HS-5 (cell line): ENCODE data around the gene OPN1SW.

Source experiments
- DNase-seq: peaks from one replicate; pipeline ENCODE4 v3.0.0-alpha.2; 2012; ENCODE audit warnings: low read depth

The OPN1SW gene, protein sequence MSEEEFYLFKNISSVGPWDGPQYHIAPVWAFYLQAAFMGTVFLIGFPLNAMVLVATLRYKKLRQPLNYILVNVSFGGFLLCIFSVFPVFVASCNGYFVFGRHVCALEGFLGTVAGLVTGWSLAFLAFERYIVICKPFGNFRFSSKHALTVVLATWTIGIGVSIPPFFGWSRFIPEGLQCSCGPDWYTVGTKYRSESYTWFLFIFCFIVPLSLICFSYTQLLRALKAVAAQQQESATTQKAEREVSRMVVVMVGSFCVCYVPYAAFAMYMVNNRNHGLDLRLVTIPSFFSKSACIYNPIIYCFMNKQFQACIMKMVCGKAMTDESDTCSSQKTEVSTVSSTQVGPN

DNA sequence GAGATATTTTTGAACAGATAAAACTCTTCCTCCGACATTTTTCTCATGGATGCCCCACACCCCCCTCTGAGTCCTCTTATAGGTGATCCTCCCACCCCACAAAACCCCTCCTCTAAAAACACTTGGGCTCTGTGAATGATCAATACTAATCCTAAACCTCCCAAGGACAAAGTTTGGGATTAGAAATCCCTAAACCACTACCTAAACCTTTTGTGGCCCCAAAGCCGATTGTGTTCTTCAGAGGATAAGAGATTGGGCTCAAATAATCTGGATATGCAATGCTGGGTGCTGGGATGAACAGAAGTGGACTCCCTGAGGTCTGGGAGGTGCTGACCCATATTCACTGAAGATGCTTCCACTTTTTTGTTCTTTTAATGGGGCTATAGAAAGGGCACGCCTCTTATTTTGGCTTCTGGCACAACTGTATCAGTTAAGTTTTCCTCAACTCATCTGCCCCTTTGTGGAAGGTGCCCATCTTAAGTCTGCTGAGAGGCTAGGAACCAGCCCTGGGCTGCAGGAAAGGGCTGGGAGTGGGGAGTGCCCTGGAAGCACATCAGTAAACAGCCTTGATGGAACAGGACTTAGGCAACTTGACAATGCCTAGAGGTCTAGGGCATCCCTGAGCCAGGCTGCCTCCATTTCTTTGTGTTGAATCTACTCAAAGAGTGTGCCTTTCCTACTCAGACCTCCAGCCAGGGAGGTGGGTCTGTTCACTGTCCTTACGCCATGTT is at the start of gene OPN1SW:
Gene OPN1SW (minus strand): TSS at position 51 of the 731 bp plus-strand sequence. CDS start 13 bp downstream, at position 38.
- DNase-seq: no peak

DNA sequence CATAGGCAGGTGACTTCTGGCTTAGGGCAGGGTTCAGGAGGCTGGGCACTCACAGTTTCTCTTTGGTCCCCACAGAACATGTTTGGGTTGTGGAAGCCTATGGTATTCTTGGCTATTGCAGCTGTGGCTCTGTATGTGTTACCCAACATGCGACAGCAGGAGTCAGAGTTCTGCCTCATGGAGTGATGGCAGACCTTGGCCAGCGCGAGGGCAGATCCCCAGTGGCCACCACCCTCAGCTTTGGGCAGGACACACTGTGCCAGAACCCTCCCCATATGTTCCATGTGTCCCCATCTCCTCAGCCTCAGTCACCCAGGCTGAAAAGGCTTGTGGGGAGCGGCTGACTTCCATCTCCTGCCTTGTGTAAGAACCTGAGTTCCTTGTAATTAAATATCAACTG is 46.1 kb upstream of the OPN1SW start:
- no peak for DNase-seq

DNA sequence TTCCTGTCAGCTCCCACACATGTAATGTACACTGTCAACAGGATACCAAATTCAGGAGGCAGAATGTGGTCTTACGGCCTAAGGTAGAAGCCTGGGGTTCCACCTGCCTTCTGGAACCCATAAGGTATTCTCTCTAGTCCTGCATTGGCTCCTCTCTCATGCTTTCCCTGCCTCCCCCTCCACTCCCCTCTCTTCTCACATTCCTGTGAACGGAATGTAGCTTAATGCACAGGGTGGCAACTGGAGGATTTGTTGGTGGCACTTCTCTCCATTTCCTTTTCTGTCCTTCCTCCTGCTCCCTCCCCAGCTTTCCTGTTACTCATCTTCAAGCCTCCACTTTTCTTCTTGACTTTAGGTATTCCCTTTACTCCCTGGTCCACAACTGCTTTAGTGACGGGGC is 43.1 kb upstream of the OPN1SW start:
- no peak for DNase-seq

DNA sequence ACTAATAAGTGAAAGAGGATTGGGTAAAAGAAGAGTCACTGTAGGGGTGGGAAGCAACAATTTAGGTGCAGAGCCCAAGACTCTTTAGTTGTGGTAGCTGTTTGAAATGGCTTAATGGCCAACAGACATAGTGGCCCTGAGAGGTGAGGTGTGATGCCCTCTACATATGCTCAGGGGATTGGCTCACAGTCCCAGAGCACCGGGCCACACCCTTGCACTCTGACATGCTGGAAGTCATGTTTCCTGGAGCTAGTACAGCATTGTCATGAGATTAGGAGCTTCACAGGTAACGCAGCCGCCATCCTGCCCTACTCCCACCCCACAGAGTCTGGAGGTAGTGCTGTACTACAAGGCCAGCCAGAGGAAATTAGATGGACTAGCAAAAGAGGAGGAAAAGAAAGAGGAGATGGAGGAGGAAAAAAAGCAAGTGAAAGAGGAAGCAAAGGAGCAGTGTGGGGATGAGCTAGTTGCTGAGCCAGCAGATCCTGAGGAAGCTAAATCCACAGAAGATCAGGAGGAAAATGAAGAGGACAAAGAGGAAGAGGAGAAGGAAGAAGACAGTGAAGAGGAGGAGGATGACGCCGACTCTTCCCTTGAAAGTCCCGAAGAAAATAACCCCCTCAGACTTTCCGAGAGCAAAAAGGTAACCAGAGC is 39.8 kb upstream of the OPN1SW start:
- no peak for DNase-seq

DNA sequence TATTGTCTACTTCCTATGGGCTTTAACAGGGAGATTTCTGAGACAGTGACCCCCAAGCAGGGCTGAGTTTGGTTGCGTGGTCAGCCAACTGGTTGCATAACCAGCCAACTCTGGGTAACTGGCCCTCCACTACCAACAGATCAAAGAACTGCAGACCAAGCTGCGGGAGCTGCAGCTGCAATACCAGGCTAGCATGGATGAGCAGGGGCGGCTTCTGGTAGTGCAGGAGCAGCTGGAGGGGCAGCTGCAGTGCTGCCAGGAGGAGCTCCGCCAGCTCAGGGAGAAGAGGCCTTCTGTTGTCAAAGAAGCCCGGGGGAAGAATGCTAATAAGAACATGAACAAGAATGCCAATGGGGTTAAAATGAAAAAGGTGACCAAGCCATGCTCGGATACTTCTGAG is 38.9 kb upstream of the OPN1SW start:
- no peak for DNase-seq

DNA sequence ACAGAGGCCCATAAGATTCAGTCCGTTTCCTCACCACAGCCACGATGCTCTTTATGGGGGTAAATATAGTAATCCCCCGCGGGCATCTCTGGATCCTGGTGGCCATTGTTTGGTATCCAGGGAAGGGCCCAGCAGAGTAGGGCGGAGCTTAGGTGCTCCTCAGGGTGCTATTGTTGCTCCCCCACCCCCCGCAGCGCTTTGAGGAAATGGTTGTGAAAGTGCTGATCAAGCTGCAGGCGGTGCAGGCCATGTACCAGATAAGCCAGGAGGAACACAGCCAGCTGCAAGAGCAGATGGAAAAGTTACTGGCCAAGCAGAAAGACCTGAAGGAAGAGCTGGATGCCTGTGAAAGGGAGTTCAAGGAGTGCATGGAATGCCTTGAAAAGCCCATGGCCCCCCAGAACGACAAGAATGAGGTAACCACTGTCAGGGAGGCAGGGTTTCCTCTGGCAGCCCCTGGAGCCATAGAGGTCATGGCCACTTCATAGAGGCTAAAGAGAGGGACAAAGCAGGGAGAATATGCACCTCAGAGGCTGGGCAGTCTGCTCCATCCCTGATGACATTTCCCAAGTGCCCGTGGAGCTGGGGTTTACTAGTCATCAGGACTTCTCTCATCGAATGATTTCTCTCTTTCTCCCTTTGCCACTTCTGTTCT is 37.0 kb upstream of the OPN1SW start:
- DNase-seq: no peak

DNA sequence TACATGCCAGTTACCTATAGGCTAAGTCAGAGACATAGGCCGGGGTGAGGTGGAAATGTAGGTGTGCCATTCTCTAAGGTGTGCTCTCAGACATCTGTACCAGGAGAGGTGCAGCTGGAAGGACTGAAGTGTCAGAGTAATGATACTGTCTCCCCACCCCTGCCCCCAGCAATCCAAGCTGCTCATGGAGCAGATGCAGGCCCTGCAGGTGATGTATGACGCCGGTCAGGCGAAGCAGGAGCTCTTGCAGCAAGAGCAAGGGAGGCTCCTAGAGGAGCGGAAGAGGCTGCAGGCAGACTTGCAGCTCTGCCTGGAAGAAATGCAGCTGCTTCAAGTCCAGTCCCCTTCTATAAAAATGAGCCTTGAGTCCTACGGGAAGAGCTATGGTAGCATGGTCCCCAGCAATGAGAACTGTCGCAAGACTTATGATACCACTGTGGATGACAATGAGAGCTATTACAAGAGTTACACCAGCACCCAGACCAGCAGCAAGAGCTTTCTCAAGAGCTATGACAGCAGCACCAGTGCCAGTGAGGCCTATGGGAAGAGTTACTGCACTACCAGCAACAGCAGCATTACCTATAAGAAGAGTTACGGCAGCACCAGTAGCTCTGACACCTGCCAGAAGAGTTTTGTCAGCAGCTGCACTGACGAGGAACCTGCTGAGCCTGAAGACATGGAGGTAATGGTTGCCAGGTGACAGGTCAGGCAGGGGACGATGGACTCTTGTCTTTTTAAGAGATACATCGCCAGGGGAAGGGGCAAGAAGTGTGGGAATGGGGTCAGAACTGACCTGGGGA is 36.2 kb upstream of the OPN1SW start:
- DNase-seq: no peak

DNA sequence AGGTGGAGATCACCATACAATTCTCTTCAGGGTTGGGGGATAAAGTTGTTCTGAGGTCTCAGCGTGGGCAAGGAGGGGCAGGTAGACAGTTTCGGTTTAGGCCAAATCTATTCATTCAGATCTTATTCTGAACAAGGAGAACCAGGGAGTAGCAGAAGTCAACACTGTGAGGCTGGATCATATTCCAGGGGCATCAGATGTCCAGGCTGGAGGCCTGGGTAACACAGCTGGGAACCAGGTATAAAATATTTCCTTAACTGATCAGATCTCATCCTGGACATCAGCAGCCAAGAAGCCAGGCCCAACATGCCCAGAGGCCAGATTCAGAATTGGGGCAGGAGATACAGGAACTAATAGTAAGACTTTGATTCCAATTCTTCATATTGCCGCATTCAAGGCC is 35.4 kb upstream of the OPN1SW start:
- no peak for DNase-seq

DNA sequence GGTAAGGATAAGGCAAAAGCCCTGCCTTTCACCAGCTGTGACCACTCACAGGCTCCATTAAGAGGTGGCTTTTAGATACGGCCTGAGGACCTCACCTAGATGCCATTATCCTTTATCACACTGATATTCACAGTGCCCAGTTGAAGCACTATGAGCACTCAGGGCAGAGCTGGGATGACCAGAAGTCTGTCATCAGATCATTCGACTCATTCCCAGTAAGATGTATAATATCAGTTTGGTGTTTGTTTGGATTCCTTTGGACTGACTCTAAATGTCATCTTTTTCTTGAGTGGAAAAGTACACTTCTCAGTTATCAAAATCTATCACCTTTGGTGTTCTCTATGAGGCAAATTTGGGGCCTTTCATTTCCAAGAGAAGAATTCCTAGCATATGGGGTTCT is 34.9 kb upstream of the OPN1SW start:
- DNase-seq: no peak

DNA sequence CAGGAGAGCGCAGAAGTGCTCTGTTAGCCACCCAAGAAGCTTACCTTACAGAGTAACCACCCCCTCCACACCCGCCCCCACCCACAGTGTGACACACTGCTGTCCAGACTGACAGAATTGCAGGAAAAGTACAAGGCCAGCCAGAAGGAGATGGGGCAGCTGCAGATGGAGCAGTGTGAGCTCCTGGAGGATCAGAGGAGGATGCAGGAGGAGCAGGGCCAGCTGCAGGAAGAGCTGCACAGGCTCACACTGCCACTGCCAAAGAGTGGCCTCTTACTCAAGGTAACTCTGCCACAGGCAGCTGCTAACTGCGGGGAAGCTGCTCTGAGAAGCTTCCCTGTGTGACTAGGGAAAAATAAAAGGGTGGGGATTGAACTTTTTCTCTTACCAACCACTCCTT is 33.8 kb upstream of the OPN1SW start:
- DNase-seq: no peak

DNA sequence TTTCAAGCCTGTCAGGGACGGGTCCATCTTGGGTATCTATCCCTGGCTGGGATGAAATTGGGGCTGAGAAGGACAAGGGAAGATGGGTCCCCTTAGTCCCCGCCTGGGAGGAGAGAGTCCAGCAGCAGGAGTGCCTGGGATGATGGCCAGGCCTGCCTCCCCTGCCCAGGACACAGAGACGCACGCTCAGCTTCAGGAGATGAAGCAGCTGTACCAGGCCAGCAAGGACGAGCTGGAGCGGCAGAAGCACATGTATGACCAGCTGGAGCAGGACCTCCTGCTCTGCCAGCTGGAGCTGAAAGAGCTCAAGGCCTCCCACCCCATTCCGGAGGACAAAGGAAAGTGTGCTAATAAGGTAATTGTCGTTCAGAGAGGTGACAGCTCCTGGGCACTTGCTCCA is 31.6 kb upstream of the OPN1SW start:
- no peak for DNase-seq

DNA sequence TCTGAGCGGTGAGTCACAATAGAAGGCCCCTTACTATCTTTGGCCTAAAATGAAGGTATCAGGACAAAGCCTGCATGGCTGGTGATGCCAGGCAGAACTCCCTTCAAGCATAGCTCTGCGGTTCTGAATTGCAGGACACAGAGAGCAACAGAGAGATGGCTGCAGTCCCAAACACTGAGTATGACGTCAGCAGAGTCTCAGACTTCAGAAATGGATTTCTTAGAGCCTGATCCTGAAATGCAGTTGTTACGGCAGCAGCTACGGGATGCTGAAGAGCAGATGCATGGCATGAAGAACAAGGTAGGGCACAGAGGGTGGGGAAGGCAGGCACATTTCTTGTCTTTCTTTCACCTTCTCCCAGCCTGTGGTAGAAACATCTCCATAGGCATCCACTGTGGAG is 29.6 kb upstream of the OPN1SW start:
- no peak for DNase-seq

DNA sequence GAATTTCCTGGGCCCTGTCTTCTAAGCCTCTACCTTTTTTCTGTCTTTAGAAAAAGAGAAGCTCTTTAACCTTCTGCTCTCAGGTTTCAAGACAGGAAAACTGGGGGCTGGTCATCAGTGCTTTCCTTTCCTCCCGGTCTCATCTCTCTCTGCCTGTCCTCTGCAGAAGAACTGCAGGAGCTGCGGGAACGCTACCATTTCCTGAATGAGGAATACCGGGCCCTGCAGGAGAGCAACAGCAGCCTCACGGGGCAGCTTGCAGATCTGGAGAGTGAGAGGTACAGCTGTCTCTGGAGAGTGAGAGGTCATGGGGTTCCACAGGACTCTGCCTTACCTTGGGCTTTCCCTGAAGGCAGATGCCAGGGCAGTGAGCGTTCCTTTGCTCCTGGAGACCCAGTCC is 28.9 kb upstream of the OPN1SW start:
- DNase-seq: no peak

DNA sequence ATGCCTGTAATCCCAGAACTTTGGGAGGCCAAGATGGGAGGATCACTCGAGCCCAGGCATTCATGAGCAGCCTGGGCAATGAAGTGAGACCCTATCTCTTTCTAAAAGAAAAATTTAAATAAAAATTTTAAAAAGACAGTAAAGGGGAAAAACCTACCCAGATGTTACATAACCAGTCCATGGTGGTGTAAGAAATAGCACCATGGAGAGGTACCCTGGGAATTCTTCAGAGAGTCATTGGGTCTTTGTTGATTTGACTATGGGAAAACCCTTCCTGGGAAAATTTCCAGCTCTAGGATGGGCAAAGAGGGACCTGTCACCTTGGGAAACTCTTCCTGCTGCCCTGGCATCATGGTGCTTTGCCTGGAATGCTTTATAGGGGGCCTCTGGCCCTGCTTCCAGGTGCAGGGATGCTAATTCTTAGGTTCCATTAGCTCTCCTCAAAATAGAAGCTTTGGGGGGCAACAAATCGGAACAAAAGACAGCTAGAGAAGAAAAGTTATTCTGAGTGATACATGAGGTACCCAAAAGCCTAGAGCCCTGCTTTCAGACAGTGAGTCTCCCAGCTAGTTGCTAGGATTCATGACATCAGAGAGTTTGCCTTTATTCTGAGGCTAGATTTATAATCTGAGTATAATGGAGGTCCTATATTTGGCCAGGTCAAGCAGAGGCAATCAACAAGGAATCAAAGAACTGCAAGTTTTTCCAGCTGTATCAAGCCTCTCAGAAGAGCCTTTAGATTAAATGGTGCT is 26.2 kb upstream of the OPN1SW start:
- DNase-seq: no peak

DNA sequence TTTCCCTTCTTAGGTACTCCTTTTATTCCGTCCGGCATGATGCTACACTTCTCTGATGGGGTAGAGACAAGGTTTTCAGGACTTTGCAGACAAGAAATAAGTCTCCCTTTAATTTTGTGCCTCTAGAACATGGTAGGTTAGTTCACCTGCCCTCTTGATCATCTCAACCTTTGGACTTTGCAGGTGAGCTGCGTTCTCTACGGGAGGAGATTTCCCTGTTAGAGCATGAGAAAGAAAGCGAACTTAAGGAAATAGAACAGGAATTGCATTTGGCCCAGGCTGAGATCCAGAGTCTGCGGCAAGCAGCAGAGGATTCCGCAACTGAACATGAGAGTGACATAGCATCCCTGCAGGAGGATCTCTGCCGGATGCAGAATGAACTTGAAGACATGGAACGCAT is 25.4 kb upstream of the OPN1SW start:
- DNase-seq: no peak

DNA sequence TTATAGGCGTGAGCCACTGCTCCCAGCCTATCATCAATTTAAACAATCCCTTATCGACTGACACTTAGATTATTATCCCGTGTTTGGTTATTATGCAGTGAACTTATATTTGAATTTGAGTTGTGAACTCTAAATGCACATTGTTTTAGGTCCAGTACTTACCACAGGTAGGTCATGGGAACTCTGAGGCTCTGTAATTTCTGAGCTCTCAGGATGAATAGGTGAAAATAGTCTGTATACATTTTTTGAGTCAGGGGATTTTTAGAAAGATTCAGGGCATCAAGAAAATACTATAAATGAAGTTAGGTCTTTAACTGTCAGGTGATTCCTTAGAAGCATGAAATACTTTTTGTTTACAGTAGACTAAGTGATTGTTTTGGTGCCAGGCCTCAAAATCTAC is 25.0 kb upstream of the OPN1SW start:
- no peak for DNase-seq

DNA sequence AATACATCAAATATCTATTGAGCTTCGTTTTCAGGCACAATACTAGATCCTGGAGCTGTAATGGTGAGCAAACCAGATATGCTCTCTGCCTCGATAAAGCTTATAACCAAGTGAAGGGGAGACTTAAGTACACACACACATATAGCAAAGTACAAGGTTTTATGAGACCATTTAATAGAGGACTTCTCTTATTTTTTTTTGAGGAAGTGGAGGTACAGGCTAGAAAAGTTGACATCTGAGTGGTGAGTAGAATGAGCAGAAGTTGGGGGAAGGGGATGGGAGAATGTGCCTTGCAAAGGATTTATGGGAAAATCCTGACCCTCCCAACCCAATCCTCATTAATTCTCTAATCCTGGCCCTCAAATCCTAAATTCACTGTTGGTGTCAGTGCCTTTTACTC is 23.9 kb upstream of the OPN1SW start:
- no peak for DNase-seq

DNA sequence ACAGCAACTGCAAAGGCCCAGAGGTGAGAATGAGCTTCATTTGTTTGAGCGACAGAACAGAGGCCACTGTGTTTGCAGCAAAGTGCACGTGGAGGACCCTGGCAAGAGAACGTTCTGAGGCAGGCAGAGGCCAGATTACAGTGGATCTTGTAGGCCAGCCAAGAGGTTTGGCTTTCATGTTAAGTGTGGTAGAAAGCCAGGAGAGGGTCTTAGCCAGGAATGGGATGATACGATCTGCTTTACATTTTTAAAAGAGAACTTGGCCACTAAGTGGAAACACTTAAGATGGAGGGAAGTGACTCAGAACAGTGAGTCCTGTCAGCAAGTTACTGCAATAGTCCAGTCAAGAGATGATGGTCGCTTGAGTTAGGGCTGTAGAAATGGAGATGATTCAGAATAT is 20.7 kb upstream of the OPN1SW start:
- DNase-seq: peak; percentile 38

DNA sequence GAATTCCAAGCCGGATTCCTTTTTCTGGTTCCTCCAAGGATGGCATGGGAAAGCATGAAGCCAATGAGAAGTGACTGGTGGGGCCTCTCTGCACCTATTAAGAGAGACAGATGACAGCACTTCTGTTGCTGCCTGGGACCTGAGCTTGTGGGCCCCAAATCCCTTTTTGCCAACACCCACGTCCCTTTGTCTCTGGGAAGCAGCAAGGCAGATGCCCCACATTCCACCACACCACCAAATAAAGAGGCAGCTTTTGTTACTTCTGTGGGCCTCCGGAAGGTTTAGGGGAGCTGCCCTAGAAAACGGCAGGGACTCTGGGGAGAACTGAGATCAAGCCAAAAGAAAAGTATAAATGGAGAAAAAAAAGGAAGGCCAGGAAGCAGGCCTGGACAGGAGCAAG is 19.5 kb upstream of the OPN1SW start:
- DNase-seq: no peak

DNA sequence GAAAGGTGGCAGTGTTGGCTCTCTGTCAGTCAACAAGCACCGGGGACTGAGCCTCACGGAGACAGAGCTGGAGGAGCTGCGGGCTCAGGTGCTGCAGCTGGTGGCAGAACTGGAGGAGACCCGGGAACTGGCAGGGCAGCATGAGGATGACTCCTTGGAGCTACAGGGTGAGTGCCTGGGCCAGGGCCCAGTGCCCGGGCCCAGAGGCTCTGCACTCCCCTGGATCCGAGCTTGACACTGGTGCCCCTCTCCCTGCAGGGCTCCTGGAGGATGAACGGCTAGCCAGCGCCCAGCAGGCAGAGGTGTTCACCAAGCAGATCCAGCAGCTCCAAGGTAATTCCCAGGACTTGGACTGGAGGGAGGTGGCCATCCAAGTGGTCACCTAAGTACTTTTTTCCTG is 18.8 kb upstream of the OPN1SW start:
- no peak for DNase-seq

DNA sequence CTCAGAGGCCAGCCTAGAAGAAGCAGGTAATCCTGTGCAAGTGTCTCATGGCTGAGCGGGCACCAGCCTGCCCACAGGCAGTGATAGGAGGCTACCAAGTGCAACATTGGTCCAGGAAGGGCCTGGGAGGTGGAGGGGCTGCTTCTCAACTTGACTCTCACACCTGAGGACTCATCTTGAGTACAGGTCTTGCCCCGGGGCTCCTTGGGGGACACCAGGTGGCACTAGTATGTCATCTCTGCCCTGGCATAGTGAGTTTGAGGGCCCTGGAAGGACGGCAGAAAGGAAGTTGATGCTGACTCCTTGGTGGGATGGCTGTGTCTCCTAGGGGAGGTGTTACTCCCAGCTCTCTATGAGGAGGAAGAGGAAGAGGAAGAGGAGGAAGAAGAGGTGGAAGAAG is 18.4 kb upstream of the OPN1SW start:
- no peak for DNase-seq
